PC-9 (cell line): ENCODE results near the gene MPIG6B.

ENCODE experiments used
- CTCF ChIP-seq: fragments of 200-600 bp; sonication (generic); conservative IDR thresholded peaks from 2 replicates; pipeline ENCODE4 v1.6.1; 2017; ENCODE audit warnings: mixed run types, antibody characterized with exemption, mild to moderate bottlenecking, moderate library complexity
- EZH2 ChIP-seq: fragments of 200-600 bp; sonication (generic); IDR thresholded peaks from 2 replicates; pipeline ENCODE4 v1.8.0; 2017; ENCODE audit warnings: antibody characterized with exemption, low read depth

- TF ChIP-seq CTCF = no peak
- TF ChIP-seq EZH2 = no peak
These were observed 14.3 kb downstream of the MPIG6B start for GRCh38 chr6:31737315-31737990.
